ENCODE data around the gene EPB41L2.
"Not testable (repeated sequence)": the region's sequence is repeated elsewhere in the genome, so short reads cannot be mapped to it uniquely, and the experiment has no call there.

The EPB41L2 gene

DNA sequence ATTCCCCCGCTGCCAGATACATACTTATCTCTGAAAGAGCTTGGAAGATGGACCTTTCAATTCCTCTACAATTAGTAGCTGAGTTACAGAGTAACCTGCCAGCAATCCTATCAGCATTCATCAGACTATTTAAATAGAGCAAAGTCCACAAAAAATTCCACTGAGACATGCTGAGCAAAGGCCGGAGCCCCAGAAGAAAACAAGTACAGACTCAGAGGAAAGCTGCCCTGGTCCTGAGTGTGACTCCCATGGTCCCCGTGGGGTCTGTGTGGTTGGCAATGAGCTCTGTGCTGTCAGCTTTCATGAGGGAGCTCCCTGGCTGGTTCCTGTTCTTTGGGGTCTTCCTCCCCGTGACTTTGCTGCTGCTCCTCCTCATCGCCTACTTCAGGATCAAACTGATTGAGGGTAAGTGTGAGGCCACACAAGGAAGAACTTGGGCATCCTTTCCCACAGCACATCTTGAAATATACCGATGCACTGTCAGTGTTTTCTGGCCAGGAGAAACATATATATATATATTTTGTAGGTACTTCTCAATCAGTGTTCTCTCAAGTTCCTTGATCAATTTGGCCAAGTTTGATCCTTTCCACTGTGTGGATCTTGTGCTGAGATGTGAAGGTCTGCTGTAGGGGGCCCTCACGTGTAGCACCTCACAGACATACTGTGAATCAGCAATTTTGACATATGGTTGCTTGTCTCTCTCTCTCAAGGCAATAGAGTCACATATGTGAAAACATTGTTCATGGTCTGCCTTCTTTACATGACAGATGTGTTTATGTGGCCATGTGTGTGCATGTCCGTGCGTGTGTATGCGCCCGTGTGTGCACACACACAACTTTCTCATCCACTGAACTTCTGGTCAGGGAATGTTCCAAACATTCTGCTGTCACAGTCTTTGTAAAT lies 235.5 kb downstream of the EPB41L2 start, which contains the start of gene SMLR1:
TSS of gene SMLR1 (plus strand) at position 160 of the 903 bp plus-strand sequence. CDS start at position 168, 8 bp downstream.
- no peak for DNase-seq

DNA sequence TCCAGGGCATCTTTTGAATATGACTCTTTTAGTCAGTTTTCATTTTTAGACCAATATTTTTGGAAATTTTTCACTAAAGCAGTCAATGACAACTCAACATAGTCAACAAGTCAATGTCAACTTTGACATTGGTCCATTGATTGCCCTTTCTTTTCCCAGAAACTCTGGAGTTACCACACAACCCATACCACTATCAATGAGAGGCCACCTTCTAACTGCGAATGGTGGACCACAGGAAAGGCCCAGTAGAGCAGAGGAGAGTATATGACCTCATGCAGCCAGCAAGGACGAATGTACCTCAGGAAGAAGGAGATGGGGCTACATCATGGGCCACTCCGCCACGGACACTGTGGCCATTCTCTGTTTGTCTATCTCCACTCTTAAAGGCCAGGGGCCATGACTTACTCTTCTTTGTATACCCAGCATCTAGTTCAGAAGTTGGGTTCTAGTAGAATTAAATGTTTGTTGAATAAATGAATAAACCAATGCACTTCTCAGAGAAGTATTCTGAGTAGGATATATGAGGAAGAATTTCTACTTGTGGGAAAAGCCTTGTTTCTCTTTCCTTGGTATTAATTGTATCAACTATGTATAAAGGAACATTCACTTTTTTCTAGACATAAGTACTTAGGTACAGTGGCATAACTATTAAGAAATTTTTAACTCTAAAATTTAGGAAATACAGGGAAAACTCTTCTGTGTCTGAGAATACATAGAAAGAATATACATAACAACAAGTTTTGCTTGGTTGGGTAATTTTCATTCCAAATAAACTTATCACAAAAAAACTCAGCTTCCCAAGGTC lies 236.4 kb downstream of the EPB41L2 start:
- DNase-seq = no peak

DNA sequence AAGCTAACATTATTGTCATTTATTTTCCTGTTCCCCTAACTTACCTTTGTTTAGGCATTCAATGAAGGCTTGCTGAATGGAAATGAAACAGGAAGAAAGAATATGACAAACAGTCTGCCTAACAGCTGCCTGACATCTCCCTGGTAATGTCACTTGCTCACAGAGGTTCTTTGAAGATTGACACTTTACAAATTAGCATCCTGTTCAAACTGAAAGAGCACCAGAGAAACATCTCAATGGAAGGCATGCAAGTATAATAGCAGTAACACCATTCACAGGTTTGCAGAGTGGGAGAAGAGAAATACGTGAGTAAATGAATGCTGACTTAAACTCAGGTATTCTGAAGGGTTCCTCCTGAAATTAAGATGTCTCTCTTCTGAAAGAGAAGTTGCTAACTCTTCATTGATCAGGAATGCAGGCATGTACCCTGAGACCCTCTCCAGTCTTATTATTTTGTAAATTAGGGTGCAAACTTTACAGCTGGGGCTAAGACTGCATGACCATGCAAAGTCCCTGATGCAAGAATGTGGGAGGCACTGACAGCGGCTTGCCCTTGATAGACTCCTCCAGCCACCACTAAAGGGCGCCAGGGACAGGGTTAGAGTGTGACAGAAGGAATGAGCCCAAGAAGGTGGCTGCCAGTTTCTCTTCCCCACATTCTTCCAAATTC lies 237.1 kb downstream of the EPB41L2 start:
- DNase-seq = no peak

DNA sequence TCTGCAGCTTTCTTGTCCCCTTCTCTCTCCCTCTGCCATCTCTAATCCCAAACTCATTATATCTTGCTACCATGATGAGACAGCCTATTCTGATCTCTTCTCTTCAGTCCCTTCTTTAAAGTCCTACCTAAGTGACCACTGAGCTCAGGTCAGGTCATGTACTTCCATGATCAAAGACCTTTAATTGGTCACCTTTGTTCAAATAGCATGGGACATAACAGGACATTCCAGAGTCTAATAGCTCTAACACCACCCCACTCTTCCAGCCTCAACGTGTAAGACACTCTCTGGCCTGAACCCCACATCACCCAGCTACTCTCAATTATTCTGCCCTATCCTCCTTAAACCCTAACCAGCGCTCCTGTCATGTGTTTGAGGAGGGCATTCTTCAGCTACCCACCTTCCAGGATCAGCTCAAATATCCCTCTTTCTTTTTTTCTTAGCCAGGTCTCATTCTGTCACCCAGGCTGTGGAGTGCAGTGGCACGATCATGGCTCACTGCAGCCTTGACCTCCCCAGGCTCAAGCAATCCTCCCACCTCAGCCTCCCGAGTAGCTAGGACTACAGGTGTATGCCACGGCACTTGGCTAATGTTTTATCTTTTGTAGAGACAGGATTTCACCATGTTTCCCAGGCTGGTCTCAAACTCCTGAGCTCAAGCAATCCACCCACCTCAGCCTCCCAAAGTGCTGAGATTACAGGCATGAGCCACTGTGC lies 237.9 kb downstream of the EPB41L2 start:
- DNase-seq = no peak

DNA sequence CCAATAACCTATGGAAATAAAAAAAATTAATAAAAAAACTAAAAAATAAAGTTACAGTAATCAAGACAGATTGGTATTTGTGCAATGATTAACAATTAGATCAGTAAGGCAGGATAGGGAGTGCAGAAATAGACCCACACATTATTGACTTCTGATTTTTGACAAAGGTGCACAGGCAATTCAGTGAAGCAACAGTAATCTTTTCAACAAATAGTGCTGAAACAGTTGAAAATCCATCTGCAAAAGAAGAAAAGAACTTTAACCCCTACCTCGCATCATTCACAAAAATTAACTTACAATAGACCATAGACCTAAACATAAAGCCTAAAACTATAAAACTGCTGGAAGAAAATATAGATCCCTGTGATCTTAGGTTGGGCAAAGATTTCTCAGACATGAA lies 240.3 kb downstream of the EPB41L2 start:
- DNase-seq = no peak

DNA sequence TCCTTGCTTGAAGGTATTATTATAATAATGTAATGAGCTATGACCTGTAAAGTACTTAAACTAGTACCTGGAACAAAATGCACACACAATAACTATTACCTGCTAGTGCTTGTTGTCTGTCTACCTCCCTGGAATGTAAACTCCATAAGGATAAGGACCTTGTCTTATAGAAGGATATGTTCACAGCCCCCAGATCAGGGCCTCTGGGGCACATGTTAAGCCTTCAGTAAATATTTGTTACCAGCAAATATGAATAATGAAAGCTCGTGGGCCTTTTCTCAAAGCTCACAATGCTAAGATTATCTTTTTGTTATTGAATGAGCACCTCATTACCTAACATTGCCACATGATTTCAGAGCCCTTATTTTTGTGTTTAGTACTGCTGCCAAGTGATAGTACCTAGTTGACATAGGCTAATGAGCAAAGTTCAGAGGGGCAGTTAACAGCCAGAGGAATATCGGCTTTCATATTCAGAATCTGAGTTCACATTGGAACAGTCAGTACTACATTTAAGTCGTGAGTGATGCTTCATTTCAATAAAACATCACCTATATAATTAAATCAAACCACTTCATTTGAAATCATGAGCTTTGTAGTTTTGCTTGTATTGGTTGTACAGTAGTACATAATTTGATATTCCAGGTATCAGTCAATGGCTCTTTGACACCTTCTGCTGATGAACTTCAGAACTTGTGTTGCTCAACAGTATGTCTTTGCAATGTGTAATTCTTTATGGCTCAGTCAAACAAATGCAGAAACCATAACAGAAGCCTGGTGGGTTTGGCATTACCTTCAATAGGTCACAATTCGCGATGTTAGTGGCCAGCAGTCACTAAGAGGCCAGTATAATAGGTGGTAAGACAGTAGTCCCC lies 247.6 kb downstream of the EPB41L2 start:
- no peak for DNase-seq

DNA sequence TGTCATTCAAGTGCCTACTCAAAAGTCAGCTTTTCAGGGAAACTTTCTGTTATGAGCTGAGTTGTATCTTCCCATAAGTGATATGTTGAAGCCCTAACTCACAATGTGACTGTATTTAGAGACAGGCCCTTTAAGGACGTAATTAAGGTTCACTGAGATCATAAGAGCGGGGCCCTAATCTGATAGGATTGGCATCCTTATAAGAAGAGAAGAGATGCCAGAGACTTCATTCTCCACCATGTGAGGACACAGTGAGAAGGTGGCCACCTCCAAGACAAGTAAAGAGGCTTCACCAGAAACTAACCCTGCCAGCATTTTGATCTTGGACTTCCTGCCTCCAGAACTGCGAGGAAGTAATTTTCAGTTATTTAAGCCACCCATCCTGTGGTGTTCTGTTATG lies 248.5 kb downstream of the EPB41L2 start:
- no peak for DNase-seq

DNA sequence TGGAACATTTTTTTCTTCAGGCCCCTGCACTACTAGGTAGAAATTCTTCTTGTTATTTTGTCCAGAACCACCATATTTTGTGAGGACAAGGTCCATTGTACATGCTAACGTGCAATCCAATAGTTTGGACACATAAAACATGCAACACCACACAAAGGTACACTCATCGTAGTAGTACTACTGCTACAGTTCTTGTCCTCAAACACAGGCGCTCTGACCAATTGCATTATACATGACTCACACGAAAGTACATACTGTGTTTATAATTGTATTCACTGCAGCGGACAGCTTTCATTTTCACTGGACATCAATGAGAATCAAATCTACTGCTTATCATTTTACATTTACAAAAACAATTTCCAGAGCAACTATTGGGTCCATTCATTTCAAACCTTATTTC lies 251.1 kb downstream of the EPB41L2 start:
- DNase-seq = no peak

DNA sequence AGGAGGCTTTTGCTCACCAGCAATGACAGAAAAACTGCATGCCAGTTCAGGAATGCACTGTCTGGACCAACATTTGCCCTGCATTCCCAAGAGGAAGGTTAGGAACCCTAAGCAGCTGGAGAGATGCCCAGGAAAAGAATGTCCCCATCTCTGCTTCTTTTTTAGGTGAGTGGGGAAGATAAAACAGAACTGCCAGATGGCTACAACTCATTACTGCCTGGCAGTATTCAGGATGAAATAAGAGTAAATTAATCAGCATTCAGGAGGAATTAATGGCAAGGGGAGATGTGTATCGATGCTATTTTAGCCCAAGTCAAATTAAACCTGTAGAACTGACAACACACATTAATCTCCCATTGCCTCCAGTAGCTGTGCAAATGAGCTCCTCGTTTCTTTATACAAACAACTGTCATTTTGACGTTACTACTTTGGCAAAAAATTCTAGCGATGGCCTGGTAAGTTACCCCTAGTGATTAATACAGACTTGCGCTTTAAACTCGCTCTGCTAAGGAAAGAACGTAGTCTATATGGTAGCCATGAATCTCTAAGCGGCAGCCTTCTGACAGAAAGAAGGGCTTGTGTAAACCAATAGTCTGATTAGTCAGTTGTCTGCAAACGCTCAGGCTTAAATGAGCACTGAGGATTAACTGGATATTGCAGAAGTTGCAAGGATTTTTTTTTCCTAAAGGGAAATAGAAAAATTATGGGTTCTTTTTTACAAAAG lies 252.6 kb downstream of the EPB41L2 start:
- no peak for DNase-seq

DNA sequence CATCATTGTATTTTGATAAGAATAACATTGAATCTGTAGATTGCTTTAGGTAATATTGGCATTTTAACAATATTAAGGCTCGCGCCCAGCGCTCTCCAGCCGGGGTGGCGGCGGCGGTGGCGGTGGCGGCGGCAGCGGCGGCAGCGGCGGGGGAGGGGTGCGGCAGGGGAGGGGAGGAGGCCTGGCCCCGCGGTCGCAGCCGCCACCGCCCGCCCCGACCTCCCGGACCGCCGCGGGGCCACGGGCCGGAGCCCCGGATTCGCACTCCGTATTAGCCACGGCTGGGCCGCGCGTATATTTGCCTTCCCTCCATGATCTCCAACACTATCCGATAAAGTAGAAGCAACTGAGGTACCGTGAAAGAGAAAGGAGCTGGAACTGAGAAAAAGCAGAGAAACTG lies 261.7 kb downstream of the EPB41L2 start:
- DNase-seq = not testable (repeated sequence)

DNA sequence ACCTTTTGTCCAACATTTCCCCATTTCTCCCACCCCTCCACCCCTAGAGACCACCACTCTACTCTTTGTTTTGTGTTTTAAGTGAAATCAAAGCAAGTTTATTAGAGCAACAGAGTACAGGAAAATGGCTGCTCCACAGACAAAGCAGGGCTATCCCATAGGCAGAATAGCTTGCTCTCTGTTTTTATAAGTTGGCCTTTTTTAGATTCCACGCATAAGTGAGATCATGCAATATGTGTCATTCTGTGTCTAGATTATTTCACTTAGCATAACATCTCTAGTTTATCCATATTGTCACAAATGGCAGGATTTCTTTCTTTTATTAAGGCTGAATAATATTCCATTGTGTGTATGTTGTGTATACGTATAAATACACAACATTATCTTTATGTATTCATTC lies 266.0 kb downstream of the EPB41L2 start:
- DNase-seq = no peak

DNA sequence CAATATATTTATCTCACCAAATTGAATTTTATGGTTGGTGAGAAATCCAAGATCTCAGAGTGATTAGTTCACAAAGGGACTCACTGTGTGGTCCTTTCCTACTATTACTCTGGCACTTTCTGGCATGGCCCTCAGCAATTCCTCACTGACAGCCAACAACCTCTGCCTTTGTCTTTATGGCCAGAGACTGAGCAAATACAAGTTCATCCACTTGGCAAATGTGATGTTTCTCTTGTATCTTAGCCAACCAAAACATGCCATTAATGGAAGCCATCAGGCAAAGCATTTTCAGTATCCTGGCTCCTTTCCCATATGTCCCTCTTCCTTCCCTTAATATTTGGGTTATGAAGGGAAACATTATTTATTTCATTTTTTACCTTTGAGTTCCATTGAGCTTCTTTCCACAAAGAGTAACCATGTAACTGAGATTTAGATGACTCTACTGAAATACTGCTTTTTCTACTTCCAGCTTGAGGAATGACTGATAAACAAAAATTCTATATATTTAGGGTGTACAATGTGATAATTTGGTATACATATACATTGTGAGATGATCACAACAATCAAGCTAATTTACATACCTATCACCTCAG lies 266.6 kb downstream of the EPB41L2 start:
- no peak for DNase-seq

DNA sequence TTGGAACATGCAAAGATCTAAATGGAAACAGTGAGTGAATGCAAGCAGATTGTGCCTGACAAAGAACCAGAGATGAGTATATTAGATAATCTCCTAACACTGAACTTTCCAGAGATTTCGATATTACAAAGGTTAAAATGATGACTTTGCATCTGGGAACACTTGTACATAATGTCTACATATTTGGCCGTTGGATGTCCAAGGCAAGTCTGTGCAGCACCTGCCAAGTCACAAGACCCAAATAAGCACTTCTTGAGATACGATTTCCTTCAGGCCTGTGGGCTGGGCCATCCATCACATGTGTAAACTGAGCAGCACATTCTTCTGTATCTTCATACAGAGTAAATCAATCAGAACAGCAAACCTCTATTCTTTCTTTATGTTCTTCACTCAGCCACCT lies 268.3 kb downstream of the EPB41L2 start:
- no peak for DNase-seq

DNA sequence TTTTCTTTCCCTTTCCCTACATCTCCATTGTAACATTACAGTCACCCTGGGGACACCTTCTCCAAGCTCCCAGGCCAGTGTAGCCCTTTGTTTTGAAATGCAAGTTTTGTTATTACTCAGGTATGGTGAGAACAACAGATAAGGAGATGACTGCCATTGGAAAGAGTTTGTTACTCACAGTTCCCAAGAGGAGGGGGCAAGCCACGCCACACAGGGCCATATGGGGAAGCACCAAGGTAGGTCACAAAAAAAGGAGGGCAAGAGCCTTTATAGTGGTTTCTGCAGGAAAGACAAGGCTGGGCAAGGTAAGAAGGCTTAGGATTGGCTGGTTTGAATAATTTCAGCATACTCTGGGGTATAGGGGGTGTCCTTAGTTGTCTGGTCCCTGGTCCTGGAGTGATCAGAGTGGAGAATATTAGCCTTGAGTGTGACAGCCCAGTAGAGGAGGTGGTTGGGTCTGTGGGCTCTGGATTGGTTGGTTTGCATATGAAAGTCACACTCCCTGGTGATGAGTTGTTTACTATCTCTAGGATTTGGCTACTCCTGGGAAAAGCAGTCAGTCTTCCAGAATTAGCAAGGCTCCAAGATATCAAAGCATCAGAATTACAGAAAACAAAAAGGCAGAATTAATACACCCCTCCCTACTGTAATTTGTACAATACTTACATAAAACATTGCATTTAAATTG lies 268.9 kb downstream of the EPB41L2 start:
- no peak for DNase-seq
